Chondrocyte (in vitro differentiated cells): ENCODE measurements around the gene DNAJB12. TPM values are rescaled to one million over a fixed set of nuclear protein-coding genes. Genes with fewer than 3 reads are reported as not detected.
"Not testable (repeated sequence)": the region's sequence is repeated elsewhere in the genome, so short reads cannot be mapped to it uniquely, and the experiment has no call there.

Experiments used
- DNase-seq: peaks from one replicate; pipeline ENCODE4 v3.0.0; 2021; ENCODE audit warnings: mixed read lengths, low spot score
- H3K27ac Mint-ChIP-seq: one replicate; pipeline ENCODE4 v1.8.0; 2021; ENCODE audit warnings: mild to moderate bottlenecking, moderate library complexity, mixed read lengths; ENCODE audit not compliant: unreplicated experiment
- H3K27me3 Mint-ChIP-seq: 2 replicates; pipeline ENCODE4 v1.8.0; 2021; ENCODE audit warnings: low read depth, mixed read lengths
- H3K36me3 Mint-ChIP-seq: 2 replicates; pipeline ENCODE4 v1.8.0; 2021; ENCODE audit warnings: low read depth, mixed read lengths
- H3K4me1 Mint-ChIP-seq: 2 replicates; pipeline ENCODE4 v1.8.0; 2021; ENCODE audit warnings: low read depth, mild to moderate bottlenecking, mixed read lengths
- H3K4me3 Mint-ChIP-seq: one replicate; pipeline ENCODE4 v1.8.0; 2021; ENCODE audit warnings: mild to moderate bottlenecking, moderate library complexity, mixed read lengths; ENCODE audit not compliant: unreplicated experiment
- H3K9me3 Mint-ChIP-seq: 2 replicates; pipeline ENCODE4 v1.8.0; 2021; ENCODE audit warnings: low read depth, mixed read lengths
- CTCF ChIP-seq: fragments of 200-600 bp; sonication (generic); IDR thresholded peaks from 2 replicates; pipeline ENCODE4 v1.5.0; 2021; ENCODE audit warnings: antibody characterized with exemption, mild to moderate bottlenecking, moderate library complexity
- total RNA-seq: library from RNA; stranded (reverse); gene quantifications from 3 replicates; pipeline ENCODE4 v1.2.1, GENCODE V29; 2021

The DNAJB12 gene
- total RNA-seq, 1 donor from 2014 or later, result 28.7 TPM

DNA sequence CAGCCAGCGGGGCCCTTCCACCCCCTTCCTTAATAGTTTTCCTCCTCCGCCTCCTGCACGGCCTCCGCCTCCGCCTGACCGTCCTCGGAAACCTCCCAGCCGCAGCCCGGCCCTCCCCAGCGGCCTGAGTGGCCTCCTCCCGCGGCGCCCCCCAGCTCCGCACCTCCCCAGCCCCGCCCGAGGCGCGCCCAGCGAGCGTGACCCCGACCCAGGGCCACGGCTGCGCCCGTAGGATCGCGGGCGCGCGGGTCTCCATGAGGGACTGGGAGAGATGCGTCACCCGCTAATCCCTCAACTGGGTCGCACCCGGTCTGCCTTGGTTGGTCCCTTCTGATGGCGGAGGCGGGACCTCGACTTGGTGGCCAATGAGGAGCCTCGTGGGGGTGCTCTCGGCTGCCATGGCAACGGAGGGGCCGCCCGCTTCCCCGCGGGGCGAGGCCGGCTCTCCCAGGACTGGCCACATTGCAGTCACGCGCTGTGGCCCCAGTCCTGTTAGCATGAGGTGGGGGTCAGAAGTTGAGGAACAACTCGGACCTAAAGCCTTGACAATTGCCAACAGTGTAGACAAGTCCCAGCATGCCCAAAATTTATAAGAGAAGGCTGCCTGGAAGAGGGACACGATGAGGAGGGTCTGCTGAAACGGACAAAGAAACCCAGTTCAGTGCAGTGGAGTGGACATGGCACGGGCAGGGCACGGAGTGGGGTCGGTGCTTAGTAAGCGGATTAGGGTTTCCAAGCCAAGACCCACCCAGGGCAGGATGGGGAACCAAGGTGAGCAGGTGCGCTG lies 56.7 kb downstream of the DNAJB12 start:
- Mint-ChIP-seq H3K36me3 (no peaks in the 10 kb centered on the region), H3K9me3 (no peaks in the 10 kb centered on the region), H3K27me3 (no peaks in the 10 kb centered on the region), H3K4me3 (peak overlapping the region; percentile 76), H3K4me1 (peaks cover 19% of the 10 kb centered on the region), H3K27ac (peak overlapping the region; percentile 94)
- DNase-seq, result peak; percentile 99
- no peak for TF ChIP-seq CTCF

DNA sequence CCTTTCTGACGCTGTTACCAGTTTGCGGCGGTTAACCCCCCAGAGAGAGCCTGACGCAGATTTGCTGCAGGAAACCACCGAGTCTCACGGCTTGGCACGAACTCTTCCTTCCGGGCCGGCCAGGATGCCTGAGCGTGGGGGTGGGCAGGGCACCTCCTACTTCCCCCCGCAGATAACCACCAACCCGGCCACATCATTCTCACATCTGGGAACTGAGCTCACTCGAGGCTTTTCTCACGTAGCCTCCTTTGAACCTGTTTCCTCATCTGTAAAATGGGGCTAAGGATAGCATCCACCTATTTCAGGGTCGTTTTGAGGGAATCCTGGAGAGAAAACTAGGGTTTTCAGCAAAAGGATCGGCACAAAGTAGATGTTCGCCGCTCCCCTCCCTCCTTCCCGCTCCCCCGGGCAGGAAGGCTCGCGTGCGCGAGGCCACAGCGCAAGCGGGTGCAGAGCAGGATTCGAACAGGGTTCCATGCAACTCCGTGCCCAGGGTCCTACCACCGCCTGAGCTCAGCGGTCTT lies 57.4 kb downstream of the DNAJB12 start:
- peak overlapping the region; percentile 94 for H3K27ac Mint-ChIP-seq
- no peaks in the 10 kb centered on the region for H3K27me3 Mint-ChIP-seq
- no peaks in the 10 kb centered on the region for H3K9me3 Mint-ChIP-seq
- peaks cover 19% of the 10 kb centered on the region for H3K4me1 Mint-ChIP-seq
- no peaks in the 10 kb centered on the region for H3K36me3 Mint-ChIP-seq
- no peak for DNase-seq
- no peak for TF ChIP-seq CTCF
- peak overlapping the region; percentile 76 for H3K4me3 Mint-ChIP-seq

DNA sequence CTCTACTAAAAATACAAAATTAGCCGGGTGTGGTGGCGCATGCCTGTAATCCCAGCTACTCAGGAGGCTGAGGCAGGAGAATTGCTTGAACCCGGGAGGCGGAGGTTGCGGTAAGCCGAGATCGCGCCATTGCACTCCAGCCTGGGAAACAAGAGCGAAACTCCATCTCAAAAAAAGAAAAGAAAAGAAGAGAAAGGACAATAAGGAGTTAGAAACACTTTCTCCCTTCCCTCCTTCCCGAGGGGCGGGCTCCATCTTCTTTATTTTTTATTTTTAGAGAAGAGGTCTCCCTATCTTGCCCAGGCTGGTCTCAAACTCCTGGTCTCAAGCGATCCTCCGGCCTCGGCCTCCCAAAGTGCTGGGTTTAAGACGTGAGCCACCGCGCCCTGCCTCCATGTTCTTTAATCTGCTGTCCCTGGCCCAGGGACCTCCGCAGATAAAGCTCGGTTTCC lies 57.9 kb downstream of the DNAJB12 start:
- Mint-ChIP-seq H3K27ac (peak overlapping the region; percentile 94), H3K4me3 (peak overlapping the region; percentile 76), H3K4me1 (peaks cover 19% of the 10 kb centered on the region)
- not testable (repeated sequence) for H3K36me3 Mint-ChIP-seq, DNase-seq, H3K27me3 Mint-ChIP-seq, H3K9me3 Mint-ChIP-seq

GRCh38 chr10:72295330-72295910 lies 59.3 kb downstream of the DNAJB12 start:
- no peaks in the 10 kb centered on the region for H3K36me3 Mint-ChIP-seq
- H3K4me3 Mint-ChIP-seq, result no peak overlapping the region
- TF ChIP-seq CTCF, result no peak
- H3K27me3 Mint-ChIP-seq, result no peaks in the 10 kb centered on the region
- peaks cover 19% of the 10 kb centered on the region for H3K4me1 Mint-ChIP-seq
- DNase-seq, result no peak
- H3K9me3 Mint-ChIP-seq, result no peaks in the 10 kb centered on the region
- H3K27ac Mint-ChIP-seq, result peak overlapping the region; percentile 77

- no peak for TF ChIP-seq CTCF
- peaks cover 8% of the 10 kb centered on the region for H3K4me1 Mint-ChIP-seq
- no peak for DNase-seq
- no peaks in the 10 kb centered on the region for H3K9me3 Mint-ChIP-seq
- no peaks in the 10 kb centered on the region for H3K36me3 Mint-ChIP-seq
- H3K27ac Mint-ChIP-seq, result no peak overlapping the region
- no peak overlapping the region for H3K4me3 Mint-ChIP-seq
- H3K27me3 Mint-ChIP-seq, result no peaks in the 10 kb centered on the region
Observed at GRCh38 chr10:72292223-72292691, 62.5 kb downstream of the DNAJB12 start.
